Femur (tissue), 1 donor: ENCODE results near the gene ITPR1.
"Not testable (repeated sequence)": the region's sequence is repeated elsewhere in the genome, so short reads cannot be mapped to it uniquely, and the experiment has no call there.

ENCODE experiments used
- DNase-seq: peaks from one replicate; pipeline ENCODE4 v3.0.0-alpha.2; 2017

Gene ITPR1

GRCh38 chr3:4748701-4749378 lies 255.7 kb downstream of the ITPR1 start:
- no peak for DNase-seq

- DNase-seq: no peak
Observed at GRCh38 chr3:4749567-4750002, 256.4 kb downstream of the ITPR1 start.

- DNase-seq: peak; percentile 59
Observed at GRCh38 chr3:4750306-4750968, 257.3 kb downstream of the ITPR1 start.

GRCh38 chr3:4751029-4751501 lies 257.9 kb downstream of the ITPR1 start:
- DNase-seq: no peak

- DNase-seq: peak; percentile 60
Observed at GRCh38 chr3:4751502-4752101, 258.5 kb downstream of the ITPR1 start.

- DNase-seq: no peak
Observed at GRCh38 chr3:4752201-4753072, 259.3 kb downstream of the ITPR1 start.

- DNase-seq: no peak
Observed at GRCh38 chr3:4753073-4753691, 260.0 kb downstream of the ITPR1 start.

GRCh38 chr3:4754180-4755086 lies 261.3 kb downstream of the ITPR1 start:
- no peak for DNase-seq

- DNase-seq: no peak
Observed at GRCh38 chr3:4755566-4755965, 262.4 kb downstream of the ITPR1 start.

- DNase-seq: no peak
Observed at GRCh38 chr3:4756057-4756775, 263.1 kb downstream of the ITPR1 start.

- DNase-seq: no peak
Observed at GRCh38 chr3:4756855-4757574, 263.9 kb downstream of the ITPR1 start.

- no peak for DNase-seq
Observed at GRCh38 chr3:4757575-4758248, 264.6 kb downstream of the ITPR1 start.

- DNase-seq: no peak
Observed at GRCh38 chr3:4758249-4758860, 265.2 kb downstream of the ITPR1 start.

- DNase-seq: no peak
Observed at GRCh38 chr3:4758957-4759656, 266.0 kb downstream of the ITPR1 start.

- DNase-seq: no peak
Observed at GRCh38 chr3:4759689-4760312, 266.7 kb downstream of the ITPR1 start.

- no peak for DNase-seq
Observed at GRCh38 chr3:4761759-4762158, 268.6 kb downstream of the ITPR1 start.

GRCh38 chr3:4762481-4763230 lies 269.5 kb downstream of the ITPR1 start:
- not testable (repeated sequence) for DNase-seq
